Measurements from ENCODE around the gene CTNND2.
"Not testable (repeated sequence)": the region's sequence is repeated elsewhere in the genome, so short reads cannot be mapped to it uniquely, and the experiment has no call there.

Gene CTNND2

GRCh38 chr5:11863911-11864310, 40.3 kb downstream of the CTNND2 start:
- DNase-seq (ENCODE audit: low read depth, low spot score): no peak

- no peak for DNase-seq (ENCODE audit: low read depth, low spot score)
Measured at GRCh38 chr5:11857391-11857790, 46.9 kb downstream of the CTNND2 start.

DNA sequence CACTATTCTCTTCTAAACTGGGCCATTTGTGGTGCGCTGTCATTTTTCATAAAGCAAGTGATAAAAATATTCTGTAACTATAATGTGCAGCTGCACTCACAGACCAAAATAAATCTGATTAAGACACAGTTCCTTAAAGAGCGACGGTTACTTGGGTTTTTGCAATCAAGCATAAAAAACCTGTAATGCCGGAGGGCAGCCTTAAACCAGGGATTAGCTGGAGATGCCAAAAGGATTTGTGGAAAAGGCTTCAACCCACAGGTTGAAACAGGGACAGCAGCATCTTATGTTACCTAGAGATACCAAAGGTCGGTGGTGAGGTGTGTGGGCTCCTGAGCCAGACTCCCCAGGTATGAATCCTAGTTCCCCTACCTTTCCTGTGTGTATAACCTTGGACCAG, 49.3 kb downstream of the CTNND2 start:
- DNase-seq (ENCODE audit: low read depth, low spot score): no peak

DNA sequence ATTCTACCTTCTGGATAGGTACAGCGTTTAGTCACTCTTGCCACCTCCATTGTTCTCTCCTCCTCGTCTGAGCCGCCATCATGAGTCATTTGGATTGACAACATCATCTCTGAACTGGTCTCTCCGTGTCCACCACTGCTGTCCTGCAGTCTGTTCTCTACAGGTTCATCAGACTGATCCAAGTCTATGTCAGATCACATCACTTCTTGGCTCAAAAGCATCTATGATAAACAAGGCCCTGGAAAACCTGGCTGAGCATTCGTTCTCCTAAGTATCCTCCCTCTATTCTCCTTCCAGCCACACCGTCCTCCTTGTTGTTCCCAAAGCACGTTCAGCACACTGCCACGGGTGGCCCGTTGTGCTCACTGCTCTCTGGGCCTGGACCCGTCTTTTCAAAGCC, 50.5 kb downstream of the CTNND2 start:
- no peak for DNase-seq (ENCODE audit: low read depth, low spot score)

- peak; percentile 52 for DNase-seq (ENCODE audit: low read depth, low spot score)
Measured at GRCh38 chr5:11853140-11853539, 51.1 kb downstream of the CTNND2 start.

DNA sequence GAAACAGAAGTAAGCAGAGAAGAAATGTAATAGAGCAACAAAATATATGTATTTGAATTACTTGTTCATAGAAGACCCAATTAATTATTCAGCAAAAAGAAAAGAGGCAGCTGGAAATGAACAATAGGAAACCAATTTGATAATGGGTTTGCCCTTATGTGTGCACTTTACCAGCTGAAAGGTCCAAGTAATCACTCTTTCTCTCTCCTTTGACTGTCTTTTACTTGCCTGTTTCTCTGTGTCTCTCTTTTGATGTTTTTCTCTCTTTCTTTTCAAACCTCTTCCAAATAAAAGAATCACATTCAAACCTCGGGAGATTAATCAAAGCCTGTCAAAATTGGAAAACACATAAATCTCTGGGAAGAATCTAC, 51.5 kb downstream of the CTNND2 start:
- no peak for DNase-seq (ENCODE audit: low read depth, low spot score)

GRCh38 chr5:11851965-11852716, 52.1 kb downstream of the CTNND2 start:
- DNase-seq (ENCODE audit: low read depth, low spot score): peak; percentile 91

- peak; percentile 94 for DNase-seq (ENCODE audit: low read depth, low spot score)
Measured at GRCh38 chr5:11851416-11851815, 52.8 kb downstream of the CTNND2 start.

DNA sequence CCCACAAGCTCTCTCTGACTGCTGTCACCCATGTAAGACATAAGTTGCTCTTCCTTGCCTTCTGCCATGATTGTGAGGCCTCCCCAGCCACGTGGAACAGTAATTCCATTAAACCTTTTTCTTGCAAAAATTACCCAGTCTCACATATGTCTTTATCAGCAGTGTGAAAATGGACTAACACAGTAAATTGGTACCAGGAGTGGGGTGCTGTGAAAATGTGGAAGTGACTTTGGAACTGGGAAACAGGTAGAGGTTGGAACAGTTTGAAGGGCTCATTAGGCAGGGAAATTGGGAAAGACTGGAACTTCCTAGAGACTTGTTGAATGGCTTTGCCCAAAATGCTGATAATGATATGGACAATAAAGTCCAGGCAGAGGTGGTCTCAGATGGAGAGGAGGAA, 75.7 kb downstream of the CTNND2 start:
- DNase-seq (ENCODE audit: low read depth, low spot score): not testable (repeated sequence)

DNA sequence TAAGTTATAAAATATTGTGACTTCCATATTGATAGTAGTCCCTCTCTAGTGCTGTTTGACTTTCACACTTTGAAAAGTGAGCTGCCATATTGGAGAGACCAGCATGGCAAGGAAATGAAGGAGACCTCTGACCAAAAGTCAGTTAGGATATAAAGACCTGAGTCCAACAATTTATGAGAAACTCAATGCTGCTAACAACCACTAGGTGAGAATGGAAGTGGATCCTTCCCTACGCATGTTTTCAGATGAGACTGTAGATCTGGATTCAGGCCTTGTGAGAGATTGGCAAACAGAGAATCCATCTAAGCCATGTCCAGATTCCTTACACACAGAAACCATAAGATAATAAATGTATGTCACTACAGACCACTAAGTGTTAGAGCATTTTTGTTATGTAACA, 81.6 kb downstream of the CTNND2 start:
- no peak for DNase-seq (ENCODE audit: low read depth, low spot score)

DNA sequence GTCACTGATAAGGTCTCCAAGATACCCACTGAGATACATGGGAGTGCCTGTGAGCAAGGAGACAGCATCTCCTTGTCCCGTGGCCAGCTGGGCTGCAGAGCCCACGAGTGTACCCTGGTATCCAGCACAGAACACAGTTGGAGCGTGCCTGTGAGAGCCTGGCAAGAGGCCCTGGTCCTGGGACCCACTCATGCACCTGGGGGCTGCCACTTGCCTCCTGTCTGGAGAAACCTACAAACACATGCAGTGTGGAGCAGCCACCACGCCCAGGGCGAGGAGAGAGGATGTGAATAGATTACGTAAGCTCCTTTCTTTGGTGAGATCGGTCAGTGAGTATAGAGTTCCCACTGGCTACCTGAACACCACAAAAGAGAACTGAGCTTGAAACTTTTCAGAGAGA, 88.3 kb downstream of the CTNND2 start:
- no peak for DNase-seq (ENCODE audit: low read depth, low spot score)

GRCh38 chr5:11815481-11815880, 88.8 kb downstream of the CTNND2 start:
- DNase-seq (ENCODE audit: low read depth, low spot score): no peak

DNA sequence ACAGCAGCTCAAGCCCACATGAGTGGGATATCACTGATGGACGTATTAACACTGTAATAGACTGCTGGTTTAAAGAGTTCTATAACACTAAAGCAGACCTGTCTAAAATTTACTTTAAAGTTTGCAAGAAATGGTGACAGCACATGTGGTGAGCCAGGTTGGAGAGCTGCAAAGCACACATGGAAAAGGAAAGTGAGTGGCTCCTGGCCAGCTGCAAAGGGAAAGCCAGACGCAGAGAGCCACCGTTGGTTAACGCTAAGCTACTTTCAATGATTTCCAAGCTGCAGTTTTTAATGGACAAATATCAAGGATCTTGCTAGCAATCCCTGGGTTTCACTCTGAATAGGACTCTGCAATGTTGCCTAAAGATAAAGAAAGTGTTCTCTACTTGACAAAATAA, 89.9 kb downstream of the CTNND2 start:
- no peak for DNase-seq (ENCODE audit: low read depth, low spot score)

DNA sequence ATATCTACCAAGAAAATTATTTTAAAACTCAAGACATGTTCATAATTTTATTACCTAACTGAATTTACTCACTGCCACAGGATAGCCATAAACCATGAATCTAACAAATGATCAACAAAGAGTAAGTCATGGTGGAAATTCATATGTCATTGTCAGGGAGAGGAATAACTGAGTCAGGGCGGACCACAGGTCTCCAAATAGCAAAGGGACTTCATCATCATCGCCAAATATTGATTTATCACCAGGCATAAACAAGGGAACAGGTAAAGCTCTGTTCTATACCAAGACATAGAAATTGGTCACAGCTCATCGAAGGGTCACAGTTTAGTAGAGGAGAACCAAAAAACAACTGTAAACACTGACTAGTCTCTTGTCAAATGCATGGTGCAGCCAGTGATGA, 94.8 kb downstream of the CTNND2 start:
- DNase-seq (ENCODE audit: low read depth, low spot score): no peak

DNA sequence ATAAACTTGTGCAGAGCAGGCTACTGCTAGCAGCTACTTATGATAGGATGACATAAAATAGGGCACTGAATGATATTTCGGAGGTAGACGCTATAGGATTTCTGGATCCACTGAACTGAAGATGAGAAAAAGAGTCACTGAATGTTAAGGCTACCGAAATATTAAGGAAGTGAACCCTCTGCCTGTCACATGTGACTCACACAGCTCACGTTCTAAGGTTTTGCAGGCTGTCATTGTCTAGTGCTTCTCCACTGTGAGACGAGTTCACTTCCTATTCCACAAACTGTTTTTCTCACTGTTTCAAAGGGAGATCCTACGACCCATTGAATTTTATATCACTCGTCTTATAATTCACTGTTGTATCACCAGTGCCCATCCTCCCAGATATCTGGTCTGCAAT, 100.8 kb downstream of the CTNND2 start:
- no peak for DNase-seq (ENCODE audit: low read depth, low spot score)

DNA sequence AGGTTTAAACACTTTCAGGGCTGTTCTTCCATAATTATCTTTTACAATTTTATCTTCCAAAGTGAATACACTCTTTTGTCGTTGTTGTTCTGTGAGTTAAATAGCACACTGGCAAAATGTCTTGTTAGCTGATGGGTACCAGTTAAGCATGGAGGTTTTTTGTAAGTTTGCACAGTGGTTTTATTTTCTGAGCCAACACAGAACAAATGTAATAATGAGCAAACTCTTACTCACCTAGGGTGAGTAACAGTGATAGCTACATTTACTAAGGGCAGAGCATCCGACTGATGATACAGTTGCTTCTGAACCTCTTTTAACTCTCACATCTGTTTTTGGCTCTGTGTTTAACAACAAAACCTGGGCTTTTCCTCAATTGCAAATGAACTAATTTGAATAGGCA, 103.2 kb downstream of the CTNND2 start:
- peak; percentile 14 for DNase-seq (ENCODE audit: low read depth, low spot score)

- DNase-seq (ENCODE audit: low read depth, low spot score): peak; percentile 72
Measured at GRCh38 chr5:11797132-11797531, 107.1 kb downstream of the CTNND2 start.

GRCh38 chr5:11793396-11793795, 110.8 kb downstream of the CTNND2 start:
- DNase-seq (ENCODE audit: low read depth, low spot score): no peak

- peak; percentile 25 for DNase-seq (ENCODE audit: low read depth, low spot score)
Measured at GRCh38 chr5:11792621-11793020, 111.6 kb downstream of the CTNND2 start.

GRCh38 chr5:11791792-11792191, 112.5 kb downstream of the CTNND2 start:
- peak; percentile 79 for DNase-seq (ENCODE audit: low read depth, low spot score)

GRCh38 chr5:11790201-11790600, 114.0 kb downstream of the CTNND2 start:
- no peak for DNase-seq (ENCODE audit: low read depth, low spot score)

DNA sequence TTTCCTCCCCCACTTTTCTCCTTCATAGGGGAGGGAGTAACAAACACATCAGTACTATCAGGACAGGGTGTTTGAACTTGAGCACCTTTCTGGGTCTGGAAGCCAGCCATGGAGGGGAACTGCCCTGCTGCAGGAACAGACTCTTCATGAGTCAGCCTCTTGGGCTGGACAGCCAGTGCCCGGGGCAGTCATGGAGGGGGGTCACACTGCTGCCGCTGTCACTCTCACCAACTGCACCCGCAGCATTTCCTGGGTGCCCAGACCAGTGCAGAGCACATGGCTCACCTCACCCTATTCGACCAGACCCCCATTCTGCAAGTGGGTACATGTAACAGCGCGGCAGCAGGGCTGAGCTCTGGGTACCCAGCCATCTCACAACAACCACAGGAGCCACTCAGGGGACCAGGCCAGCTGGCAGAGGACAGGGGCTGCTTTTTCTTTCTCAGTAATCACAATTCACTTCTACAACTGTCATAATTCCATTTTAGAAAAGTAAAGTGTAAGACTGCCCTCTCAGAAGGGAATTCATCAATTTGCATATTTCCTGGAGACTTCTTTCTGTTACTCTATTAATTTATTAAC, 118.4 kb downstream of the CTNND2 start:
- peak; percentile 26 for DNase-seq (ENCODE audit: low read depth, low spot score)

- no peak for DNase-seq (ENCODE audit: low read depth, low spot score)
Measured at GRCh38 chr5:11780641-11781345, 123.5 kb downstream of the CTNND2 start.

All from astrocyte of the hippocampus (primary cell).